ENCODE measurements around the gene EPM2AIP1. TPM values are rescaled to one million over a fixed set of nuclear protein-coding genes. Genes with fewer than 3 reads are reported as not detected.

EPM2AIP1 gene
- total and polyA plus RNA-seq, 9 of the 15 experiments (the other 6 are each of a cell fraction or from before 2014, with no cell fraction given), result 6.7 to 44.8 (median 25.2) TPM

GRCh38 chr3:36954452-36955134 lies 38.3 kb downstream of the EPM2AIP1 start (continued):
- no peak for TF ChIP-seq GMEB1 (CRISPR knock-in tag; IDR thresholded peaks at IDR 0.05)
- no peak for TF ChIP-seq RBFOX2 (IDR thresholded peaks at IDR 0.05; ENCODE audit: low read depth, low read length)
- TF ChIP-seq PPARD (CRISPR knock-in tag; IDR thresholded peaks at IDR 0.05), result no peak
- no peak for TF ChIP-seq PRMT5 (CRISPR knock-in tag; IDR thresholded peaks at IDR 0.05)
- no peak for TF ChIP-seq ZNF583 (CRISPR knock-in tag; IDR thresholded peaks at IDR 0.05)
- no peak for TF ChIP-seq JUNB (CRISPR knock-in tag; conservative IDR thresholded peaks at IDR 0.05)
- TF ChIP-seq ZNF655 (CRISPR knock-in tag; IDR thresholded peaks at IDR 0.05), result no peak
- no peak for TF ChIP-seq GABPA (tag; conservative IDR thresholded peaks at IDR 0.05; ENCODE audit: low read depth)
- no peak for TF ChIP-seq U2AF2 (optimal IDR thresholded peaks at IDR 0.05; ENCODE audit: low read depth, low read length)
- 0 out of 2 replicates have a peak, but pooled peaks have one; percentile 38 for TF ChIP-seq HBP1 (CRISPR knock-in tag; IDR thresholded peaks at IDR 0.05)
- TF ChIP-seq ZNF239 (CRISPR knock-in tag; IDR thresholded peaks at IDR 0.05), result no peak
- no peak for TF ChIP-seq MTF1 (CRISPR knock-in tag; IDR thresholded peaks at IDR 0.05; ENCODE audit: borderline replicate concordance)
- no peak for TF ChIP-seq HES1 (IDR thresholded peaks at IDR 0.05; ENCODE audit: low read depth)
- no peak for TF ChIP-seq ZNF3 (CRISPR knock-in tag; IDR thresholded peaks at IDR 0.05)
- no peak for TF ChIP-seq NR0B1 (IDR thresholded peaks at IDR 0.05; ENCODE audit: partially characterized antibody)
- TF ChIP-seq THAP7 (CRISPR knock-in tag; IDR thresholded peaks at IDR 0.05), result no peak
- no peak for TF ChIP-seq KAT7 (CRISPR knock-in tag; IDR thresholded peaks at IDR 0.05; ENCODE audit: borderline replicate concordance)
- TF ChIP-seq NCOR1 (IDR thresholded peaks at IDR 0.05), result peak; percentile 84
- TF ChIP-seq SIX5 (IDR thresholded peaks at IDR 0.05; ENCODE audit: borderline replicate concordance in 1 of 2, insufficient read depth in 1 of 2, low read depth in 1 of 2, low read length in 2 of 2), result no peak
- TF ChIP-seq CREM (IDR thresholded peaks at IDR 0.05; ENCODE audit: low read depth), result peak; percentile 54
- TF ChIP-seq ASH1L (IDR thresholded peaks at IDR 0.05; ENCODE audit: borderline replicate concordance, low read depth, partially characterized antibody), result no peak
- no peak for TF ChIP-seq ZC3H11A (IDR thresholded peaks at IDR 0.05; ENCODE audit: low read depth, low read length)
